Ovary (tissue), 3 donors: ENCODE measurements around the gene ADSL.

Experiments
- CTCF ChIP-seq, 3 donors: fragments of 450-650 bp in 2 of 3; fragments of 200-600 bp in 1 of 3; IDR thresholded peaks; one replicate each; pipeline versions ENCODE4 v1.5.1 to v1.8.0; 2016 to 2022; ENCODE audit warnings: antibody characterized with exemption in 3 of 3, mild to moderate bottlenecking in 1 of 3
- EP300 ChIP-seq: sonication (generic); formaldehyde crosslinking; IDR thresholded peaks from one replicate; pipeline ENCODE4 v1.6.1; 2017; ENCODE audit warnings: antibody characterized with exemption
- donor health status: DM: no; HTN: no; CAD: no.

- TF ChIP-seq EP300 (no peak), CTCF (IDR thresholded peaks at IDR 0.05) (no peak)
Measured at GRCh38 chr22:40300884-40301672, 45.2 kb upstream of the ADSL start.
